Activated CD8-positive, alpha-beta T cell treated with anti-CD3 and anti-CD28 coated beads for 36 hours (primary cell): ENCODE measurements around the gene MACROD2. TPM values are rescaled to one million over a fixed set of nuclear protein-coding genes. Genes with fewer than 3 reads are reported as not detected.

Experiments
- ATAC-seq: fragments of 200-7000 bp; cut with Tn5 transposase; one replicate; pipeline ENCODE4 v1.10.0; 2021; ENCODE audit warnings: mild to moderate bottlenecking, moderate library complexity
- CTCF ChIA-PET: fragments of 350-600 bp; sonication (Branson Sonifier 250); formaldehyde crosslinking; loops from one replicate; lab custom pipeline; 2021; ENCODE audit warnings: antibody characterized with exemption; lab: Charles Lee
- POLR2A ChIA-PET: fragments of 350-600 bp; sonication (Branson Sonifier 250); formaldehyde crosslinking; loops from one replicate; lab custom pipeline; 2021; ENCODE audit warnings: antibody characterized with exemption; lab: Charles Lee
- DNase-seq: peaks from one replicate; pipeline ENCODE4 v3.0.0-alpha.2; 2020
- H3K27ac Mint-ChIP-seq: one replicate; pipeline ENCODE4 v1.8.0; 2021; ENCODE audit warnings: mild to moderate bottlenecking, mixed read lengths
- H3K27me3 Mint-ChIP-seq: one replicate; pipeline ENCODE4 v1.8.0; 2021; ENCODE audit warnings: mixed read lengths
- H3K36me3 Mint-ChIP-seq: one replicate; pipeline ENCODE4 v1.8.0; 2021; ENCODE audit warnings: low read depth, mixed read lengths
- H3K4me1 Mint-ChIP-seq: one replicate; pipeline ENCODE4 v1.8.0; 2021; ENCODE audit warnings: low read depth, mixed read lengths
- H3K4me3 Mint-ChIP-seq: one replicate; pipeline ENCODE4 v1.8.0; 2021; ENCODE audit warnings: mild to moderate bottlenecking, moderate library complexity, mixed read lengths
- H3K9me3 Mint-ChIP-seq: one replicate; pipeline ENCODE4 v1.8.0; 2021; ENCODE audit warnings: mixed read lengths
- CTCF ChIP-seq: fragments of 200-600 bp; IDR thresholded peaks from one replicate; pipeline ENCODE4 v1.8.0; 2022; ENCODE audit warnings: antibody characterized with exemption, mild to moderate bottlenecking
- intact Hi-C: fragments of 100-400 bp; cut with micrococcal nuclease; formaldehyde crosslinking; loops from one replicate; pipeline ENCODE4 v1.10.0; 2022
- total RNA-seq, 2 experiments: library from RNA; stranded (reverse); gene quantifications; one replicate each; pipeline ENCODE4 v1.2.3, GENCODE V29; 2021

MACROD2 gene
- total RNA-seq, 2 experiments from 2014 or later = not detected

GRCh38 chr20:14507711-14508110 is 512.4 kb downstream of the MACROD2 start:
- no peak overlapping the region for H3K27ac Mint-ChIP-seq
- H3K9me3 Mint-ChIP-seq = peaks cover 9% of the 10 kb centered on the region
- DNase-seq (no peak), ATAC-seq (no peak)
- CTCF ChIA-PET = no interaction called here
- no peak overlapping the region for H3K4me3 Mint-ChIP-seq
- POLR2A ChIA-PET = no interaction called here
- no peaks in the 10 kb centered on the region for H3K4me1 Mint-ChIP-seq
- intact Hi-C loops = no loop called here
- H3K27me3 Mint-ChIP-seq = no peaks in the 10 kb centered on the region
- TF ChIP-seq CTCF = no peak
- no peaks in the 10 kb centered on the region for H3K36me3 Mint-ChIP-seq

GRCh38 chr20:14510341-14510740 is 515.0 kb downstream of the MACROD2 start:
- DNase-seq (no peak), ATAC-seq (no peak)
- H3K27ac Mint-ChIP-seq = no peak overlapping the region
- intact Hi-C loops = no loop called here
- no peak overlapping the region for H3K4me3 Mint-ChIP-seq
- ChIA-PET CTCF (no interaction called here), POLR2A (no interaction called here)
- no peak for TF ChIP-seq CTCF
- no peaks in the 10 kb centered on the region for H3K27me3 Mint-ChIP-seq
- no peaks in the 10 kb centered on the region for H3K36me3 Mint-ChIP-seq
- H3K9me3 Mint-ChIP-seq = peaks cover 9% of the 10 kb centered on the region
- no peaks in the 10 kb centered on the region for H3K4me1 Mint-ChIP-seq

GRCh38 chr20:14512839-14513238 is 517.5 kb downstream of the MACROD2 start:
- ATAC-seq = no peak
- H3K9me3 Mint-ChIP-seq = peaks cover 5% of the 10 kb centered on the region
- H3K4me3 Mint-ChIP-seq = no peak overlapping the region
- no peaks in the 10 kb centered on the region for H3K4me1 Mint-ChIP-seq
- intact Hi-C loops = no loop called here
- no peak for DNase-seq
- ChIA-PET POLR2A (no interaction called here), CTCF (no interaction called here)
- H3K27ac Mint-ChIP-seq = no peak overlapping the region
- H3K27me3 Mint-ChIP-seq = no peaks in the 10 kb centered on the region
- TF ChIP-seq CTCF = no peak
- no peaks in the 10 kb centered on the region for H3K36me3 Mint-ChIP-seq

GRCh38 chr20:14518648-14519047 is 523.3 kb downstream of the MACROD2 start:
- ChIA-PET CTCF (no interaction called here), POLR2A (no interaction called here)
- Mint-ChIP-seq H3K27me3 (no peaks in the 10 kb centered on the region), H3K9me3 (peaks cover 8% of the 10 kb centered on the region), H3K27ac (no peak overlapping the region), H3K4me3 (no peak overlapping the region), H3K36me3 (no peaks in the 10 kb centered on the region), H3K4me1 (no peaks in the 10 kb centered on the region)
- DNase-seq = no peak
- intact Hi-C loops = no loop called here
- no peak for TF ChIP-seq CTCF
- no peak for ATAC-seq

GRCh38 chr20:14521016-14521415 is 525.7 kb downstream of the MACROD2 start:
- ChIA-PET CTCF (no interaction called here), POLR2A (no interaction called here)
- H3K4me3 Mint-ChIP-seq = no peak overlapping the region
- ATAC-seq (no peak), DNase-seq (no peak)
- H3K27me3 Mint-ChIP-seq = no peaks in the 10 kb centered on the region
- H3K4me1 Mint-ChIP-seq = no peaks in the 10 kb centered on the region
- H3K27ac Mint-ChIP-seq = no peak overlapping the region
- TF ChIP-seq CTCF = no peak
- no peaks in the 10 kb centered on the region for H3K36me3 Mint-ChIP-seq
- intact Hi-C loops = no loop called here
- peaks cover 10% of the 10 kb centered on the region for H3K9me3 Mint-ChIP-seq
